A673 (cell line): ENCODE measurements around the gene CCSER1.

Source experiments
- CTCF ChIP-seq: fragments of 300-800, 200-600 bp; sonication (generic); conservative IDR thresholded peaks from 2 replicates; pipeline ENCODE4 v1.5.1; 2017; ENCODE audit warnings: low read depth, mild to moderate bottlenecking, antibody characterized with exemption, low read length, moderate library complexity, mixed read lengths
- EZH2 ChIP-seq: fragments of 200-600 bp; sonication (generic); IDR thresholded peaks from 2 replicates; pipeline ENCODE4 v1.6.1; 2017; ENCODE audit warnings: borderline replicate concordance, low read depth, mild to moderate bottlenecking, mixed read lengths, antibody characterized with exemption, low read length; ENCODE audit not compliant: poor library complexity, severe bottlenecking

GRCh38 chr4:91228659-91229058 lies 1101.5 kb downstream of the CCSER1 start:
- no peak for TF ChIP-seq CTCF
- TF ChIP-seq EZH2: no peak
